T-helper 2 cell treated with Interferon-gamma antibody and Interleukin-4, amounts not matched to agents 5 μg/mL and 100 μg/mL, for 36 hours (primary cell): Measurements from ENCODE around the gene C1QTNF2.

Source experiments
- DNase-seq: peaks from one replicate; pipeline ENCODE4 v3.0.0; 2021; ENCODE audit warnings: low spot score
- H3K27ac Mint-ChIP-seq: one replicate; pipeline ENCODE4 v1.8.0; 2021; ENCODE audit warnings: mild to moderate bottlenecking, mixed read lengths
- H3K27me3 Mint-ChIP-seq: one replicate; pipeline ENCODE4 v1.8.0; 2021; ENCODE audit warnings: low read depth, mixed read lengths
- H3K36me3 Mint-ChIP-seq: one replicate; pipeline ENCODE4 v1.8.0; 2021; ENCODE audit warnings: low read depth, mixed read lengths
- H3K4me1 Mint-ChIP-seq: one replicate; pipeline ENCODE4 v1.8.0; 2021; ENCODE audit warnings: low read depth, mixed read lengths
- H3K4me3 Mint-ChIP-seq: one replicate; pipeline ENCODE4 v1.8.0; 2022; ENCODE audit warnings: mild to moderate bottlenecking, moderate library complexity, mixed read lengths
- H3K9me3 Mint-ChIP-seq: one replicate; pipeline ENCODE4 v1.8.0; 2021; ENCODE audit warnings: mixed read lengths

The C1QTNF2 gene

DNA sequence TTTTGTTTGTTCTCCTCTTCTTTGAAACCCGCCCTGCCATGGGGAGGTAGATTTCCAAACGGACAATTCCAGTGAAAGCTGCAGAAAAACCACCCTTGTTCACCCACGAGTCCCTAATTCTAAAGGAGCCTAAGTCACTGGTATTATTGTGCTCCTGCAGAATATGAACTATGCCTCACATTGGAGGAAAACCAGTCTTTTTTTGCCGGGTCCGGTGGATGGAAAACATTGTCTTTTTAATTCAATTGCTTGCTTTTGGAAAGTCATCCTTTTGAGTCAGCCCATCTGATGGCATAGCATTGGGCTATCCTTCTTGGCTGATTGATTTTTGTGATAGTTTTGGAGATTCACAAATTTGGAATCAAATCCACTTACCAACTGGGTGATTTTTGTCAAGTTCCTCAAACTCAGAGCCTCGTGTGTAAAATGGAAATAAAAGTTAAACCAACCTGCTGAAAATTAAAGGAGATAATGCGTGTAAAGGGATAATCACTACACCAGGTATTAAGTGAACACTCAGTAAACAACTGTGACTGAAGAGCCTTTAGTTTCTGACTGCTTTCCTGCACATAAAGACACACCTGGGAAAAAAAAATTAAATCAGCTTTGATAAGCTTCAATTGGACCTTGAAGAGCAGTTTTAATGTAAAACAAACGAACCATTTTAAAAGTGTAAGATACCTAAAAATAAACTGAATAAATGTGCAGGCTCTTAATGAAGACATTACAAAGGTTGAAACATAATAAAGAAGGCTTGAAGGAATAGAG is 57.3 kb downstream of the C1QTNF2 start:
- Mint-ChIP-seq H3K4me3 (peak overlapping the region; percentile 81), H3K27ac (no peak overlapping the region), H3K9me3 (no peaks in the 10 kb centered on the region), H3K36me3 (no peaks in the 10 kb centered on the region), H3K27me3 (peaks cover 66% of the 10 kb centered on the region), H3K4me1 (peaks cover 4% of the 10 kb centered on the region)
- no peak for DNase-seq

DNA sequence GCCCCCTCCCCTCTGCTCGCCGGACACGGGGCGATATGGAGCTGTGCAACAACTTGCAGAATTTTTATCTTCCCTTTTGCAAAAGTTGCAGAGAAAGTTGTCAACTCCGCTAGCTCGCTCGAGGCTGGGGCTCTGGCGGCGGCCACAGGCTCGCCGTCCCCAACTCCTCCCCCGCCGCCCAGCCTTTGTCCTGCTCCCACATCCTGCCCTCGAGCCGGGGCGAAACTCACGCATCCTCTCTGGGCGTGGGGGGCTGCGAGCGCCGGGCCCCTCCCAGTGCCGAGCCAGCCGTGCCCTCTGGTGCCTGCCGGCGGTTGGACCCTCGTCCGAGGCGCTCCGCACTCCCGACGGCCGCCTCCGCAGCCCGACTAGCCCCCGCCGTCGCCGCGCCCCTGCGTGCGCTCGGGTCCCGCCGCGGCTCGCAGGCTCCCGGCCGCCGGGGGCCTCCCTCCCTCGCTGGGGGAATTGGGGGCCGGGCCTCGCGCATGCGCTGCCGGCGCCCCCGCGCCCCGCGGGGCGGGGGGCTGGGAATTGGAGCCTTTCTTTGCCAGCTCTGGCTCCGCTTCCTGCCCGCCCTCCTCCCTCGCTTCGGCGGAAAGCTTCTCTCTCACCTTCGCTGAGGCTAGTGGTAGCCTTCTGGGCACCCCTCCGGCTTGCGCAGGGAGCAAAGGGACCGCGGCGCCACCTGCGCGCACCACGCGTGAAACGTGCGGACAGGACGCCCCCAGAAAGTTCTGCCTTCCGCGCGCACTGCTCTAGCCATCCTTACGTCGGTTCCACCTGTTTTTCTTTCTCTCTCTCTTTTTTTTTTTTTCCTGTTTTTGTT is 58.1 kb downstream of the C1QTNF2 start, which contains the start of gene CCNJL:
Gene CCNJL, minus strand, starts transcription at position 431 of the 826 bp plus-strand sequence. CDS start 641 bp downstream, outside the sequence.
- no peak within 1 kb of the TSS for H3K27ac Mint-ChIP-seq
- H3K9me3 Mint-ChIP-seq = no peaks in the 10 kb centered on the region
- no peaks in the 10 kb centered on the region for H3K36me3 Mint-ChIP-seq
- no peak for DNase-seq
- H3K4me1 Mint-ChIP-seq = peaks cover 4% of the 10 kb centered on the region
- H3K4me3 Mint-ChIP-seq = peak within 1 kb of the TSS; percentile 81
- H3K27me3 Mint-ChIP-seq = peaks cover 67% of the 10 kb centered on the region

DNA sequence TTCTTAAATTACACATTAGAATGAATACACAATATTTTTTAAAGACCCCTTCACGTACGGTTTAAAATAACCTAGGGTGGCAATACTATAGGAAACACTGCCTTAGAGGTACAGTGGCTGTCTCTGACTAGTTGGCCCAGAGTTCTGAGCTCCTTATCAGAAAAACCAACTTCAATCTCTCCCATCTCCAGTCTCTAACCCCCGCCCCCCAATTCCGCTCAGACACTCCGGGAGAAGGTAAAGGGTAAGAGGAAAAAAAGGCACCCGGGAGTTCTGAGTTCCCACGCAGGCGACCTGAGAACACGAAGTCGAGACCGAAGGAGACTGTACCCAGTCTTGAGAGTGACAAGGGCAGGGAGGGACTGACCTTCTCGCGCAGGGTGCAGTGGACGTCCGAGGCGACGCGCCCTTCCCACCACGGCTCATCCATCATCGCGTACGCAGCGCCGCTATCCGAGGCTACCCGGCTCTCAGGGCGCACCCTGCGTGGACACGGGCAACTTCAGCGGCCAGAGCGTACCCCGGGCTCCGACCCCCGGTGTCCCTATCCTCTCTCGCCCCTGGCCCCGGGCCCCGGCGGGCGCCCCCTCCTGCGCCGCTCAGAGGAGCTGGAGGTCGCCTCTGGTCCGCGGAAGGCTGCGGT is 58.8 kb downstream of the C1QTNF2 start:
- DNase-seq = no peak
- no peaks in the 10 kb centered on the region for H3K36me3 Mint-ChIP-seq
- peaks cover 4% of the 10 kb centered on the region for H3K4me1 Mint-ChIP-seq
- H3K27me3 Mint-ChIP-seq = peaks cover 61% of the 10 kb centered on the region
- H3K4me3 Mint-ChIP-seq = peak overlapping the region; percentile 51
- H3K9me3 Mint-ChIP-seq = no peaks in the 10 kb centered on the region
- H3K27ac Mint-ChIP-seq = no peak overlapping the region

DNA sequence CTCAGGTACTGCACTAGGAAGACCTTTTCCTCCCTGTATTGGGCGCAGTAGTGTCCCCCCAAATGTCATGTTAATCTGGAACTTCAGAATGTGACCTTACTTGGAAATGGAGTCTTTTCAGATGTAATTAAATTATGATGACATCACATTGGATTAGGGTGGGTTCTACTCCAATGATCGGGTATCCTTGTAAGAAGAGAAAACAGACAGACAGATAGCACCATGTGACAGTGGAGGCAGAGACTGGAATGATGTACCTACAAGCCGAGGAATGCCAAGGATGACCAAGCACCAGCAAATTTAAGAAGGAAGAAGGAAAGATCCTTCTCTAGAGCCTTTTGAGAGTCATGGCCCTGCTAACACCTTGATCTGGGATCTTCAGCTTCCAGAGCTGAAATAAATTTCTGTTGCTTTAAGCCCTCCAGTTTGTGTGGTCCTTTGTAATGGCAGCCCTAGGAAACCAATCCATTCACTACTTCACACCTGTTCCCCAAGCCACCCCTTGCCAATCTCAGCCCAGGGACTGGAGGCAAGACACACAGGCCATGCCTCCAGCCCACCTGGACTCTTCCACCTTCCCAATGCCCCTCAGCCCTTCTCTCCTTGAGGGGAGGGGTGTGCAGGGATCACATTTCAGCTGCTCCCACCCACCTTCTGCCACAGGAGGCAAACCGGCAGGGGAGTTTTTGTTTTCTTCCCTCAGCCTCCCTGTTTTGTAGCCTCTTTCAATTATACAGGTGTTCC is 59.7 kb downstream of the C1QTNF2 start:
- Mint-ChIP-seq H3K36me3 (no peaks in the 10 kb centered on the region), H3K4me1 (peaks cover 4% of the 10 kb centered on the region), H3K4me3 (no peak overlapping the region), H3K9me3 (no peaks in the 10 kb centered on the region), H3K27me3 (peaks cover 52% of the 10 kb centered on the region), H3K27ac (no peak overlapping the region)
- no peak for DNase-seq

DNA sequence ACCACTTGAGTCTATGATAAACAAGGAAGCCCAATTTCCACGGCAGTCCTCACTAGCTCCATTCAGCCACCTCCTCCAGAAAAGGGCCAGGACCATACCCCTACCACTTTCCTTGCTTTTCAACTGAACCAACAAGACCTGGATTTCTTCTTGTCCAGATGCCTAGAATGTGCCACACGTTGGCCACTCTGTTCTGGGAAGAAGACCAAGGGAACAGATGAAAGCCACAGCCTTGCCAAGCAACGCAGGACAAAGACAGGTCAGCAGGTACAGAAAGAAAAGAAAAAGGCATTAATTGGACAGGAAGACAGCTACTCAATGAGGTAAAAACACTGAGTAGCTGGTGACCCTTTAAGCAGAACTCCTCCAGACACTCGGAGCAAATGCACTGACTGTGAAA is 60.3 kb downstream of the C1QTNF2 start:
- no peak for DNase-seq
- Mint-ChIP-seq H3K4me1 (peaks cover 4% of the 10 kb centered on the region), H3K27me3 (peaks cover 50% of the 10 kb centered on the region), H3K36me3 (no peaks in the 10 kb centered on the region), H3K27ac (no peak overlapping the region), H3K4me3 (no peak overlapping the region), H3K9me3 (no peaks in the 10 kb centered on the region)

DNA sequence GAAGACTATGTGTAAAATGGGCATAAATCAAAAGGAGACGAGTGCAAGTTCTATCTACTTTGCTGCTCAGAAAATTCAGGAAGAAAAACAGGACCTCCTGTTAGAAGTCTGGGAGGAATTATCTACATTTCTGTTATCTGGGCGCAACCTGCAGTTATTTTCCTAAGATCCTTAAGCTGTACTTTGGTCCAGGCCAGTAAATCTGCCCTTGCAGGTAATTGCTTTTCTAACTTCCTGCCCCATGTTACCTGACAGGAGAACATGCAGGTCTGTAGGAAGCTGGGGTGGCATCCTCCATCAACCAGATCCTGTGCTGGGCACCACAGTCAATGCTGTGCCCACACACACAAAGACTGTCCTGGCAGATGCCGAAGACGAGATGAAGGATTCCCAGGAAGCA is 63.7 kb downstream of the C1QTNF2 start:
- H3K36me3 Mint-ChIP-seq = no peaks in the 10 kb centered on the region
- H3K27ac Mint-ChIP-seq = no peak overlapping the region
- DNase-seq = no peak
- no peaks in the 10 kb centered on the region for H3K9me3 Mint-ChIP-seq
- no peak overlapping the region for H3K4me3 Mint-ChIP-seq
- peaks cover 28% of the 10 kb centered on the region for H3K27me3 Mint-ChIP-seq
- H3K4me1 Mint-ChIP-seq = peaks cover 1% of the 10 kb centered on the region

DNA sequence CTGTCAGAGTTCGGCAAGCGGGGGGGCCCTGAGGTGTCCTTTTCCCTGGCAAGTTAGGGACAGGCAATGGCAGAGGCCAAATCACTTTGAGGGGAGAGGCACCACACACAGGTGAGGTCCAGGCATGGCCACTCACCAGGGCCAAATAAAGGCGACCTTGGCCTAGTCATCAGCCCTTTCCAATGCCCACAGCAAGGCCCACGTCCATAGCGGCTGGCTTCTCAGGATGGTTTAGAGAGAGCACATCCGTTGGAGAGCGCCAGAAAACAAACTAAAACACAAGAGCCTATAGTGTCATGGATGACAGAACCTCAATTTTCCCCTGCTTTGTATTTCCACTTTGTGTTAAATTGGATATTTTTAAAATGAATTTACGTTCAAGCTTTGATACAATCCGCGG is 65.1 kb downstream of the C1QTNF2 start:
- no peak for DNase-seq
- no peak overlapping the region for H3K27ac Mint-ChIP-seq
- H3K4me1 Mint-ChIP-seq = no peaks in the 10 kb centered on the region
- no peaks in the 10 kb centered on the region for H3K36me3 Mint-ChIP-seq
- no peaks in the 10 kb centered on the region for H3K9me3 Mint-ChIP-seq
- no peak overlapping the region for H3K4me3 Mint-ChIP-seq
- peaks cover 14% of the 10 kb centered on the region for H3K27me3 Mint-ChIP-seq

DNA sequence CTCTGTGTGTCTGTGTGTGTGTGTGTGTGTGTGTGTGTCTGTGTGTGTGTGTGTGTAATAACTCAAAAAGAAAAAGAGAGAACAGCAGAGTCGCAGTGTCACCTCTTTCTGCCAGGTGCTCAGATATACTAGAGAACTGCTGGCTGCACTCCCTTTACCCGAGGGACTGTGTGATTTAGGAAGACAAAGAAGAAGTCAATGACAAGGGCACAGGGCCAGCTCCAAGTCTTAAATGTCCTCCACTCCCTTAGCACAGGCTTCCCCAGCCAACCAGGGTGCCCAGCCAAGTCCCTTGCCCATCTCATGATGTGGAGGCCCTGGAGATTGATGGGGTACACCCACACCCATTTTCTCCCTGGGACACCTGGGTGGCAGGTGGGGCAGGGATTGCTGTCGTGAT is 66.7 kb downstream of the C1QTNF2 start:
- Mint-ChIP-seq H3K9me3 (no peaks in the 10 kb centered on the region), H3K27me3 (peaks cover 5% of the 10 kb centered on the region), H3K27ac (no peak overlapping the region), H3K4me1 (no peaks in the 10 kb centered on the region), H3K4me3 (no peak overlapping the region), H3K36me3 (no peaks in the 10 kb centered on the region)
- DNase-seq = no peak

DNA sequence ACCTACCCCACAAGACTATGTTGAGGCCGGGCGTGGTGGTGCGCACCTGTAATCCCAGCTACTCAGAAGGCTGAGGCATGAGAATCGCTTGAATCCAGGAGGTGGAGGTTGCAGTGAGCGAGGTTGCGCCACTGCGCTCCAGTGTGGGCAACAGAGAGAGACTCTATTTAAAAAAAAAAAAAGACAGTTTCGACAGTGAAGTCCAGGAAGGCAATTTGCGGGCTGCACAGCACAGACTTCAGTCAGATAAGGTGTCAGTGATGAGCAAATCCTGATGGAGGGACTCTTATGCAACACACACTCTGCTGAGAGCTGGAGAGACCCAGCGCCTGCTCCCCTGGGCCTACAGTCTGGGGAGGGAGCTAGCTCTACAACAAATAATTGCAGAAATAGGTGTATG is 72.2 kb downstream of the C1QTNF2 start:
- Mint-ChIP-seq H3K9me3 (no peaks in the 10 kb centered on the region), H3K27me3 (peaks cover 2% of the 10 kb centered on the region), H3K27ac (no peak overlapping the region), H3K36me3 (no peaks in the 10 kb centered on the region), H3K4me3 (no peak overlapping the region), H3K4me1 (no peaks in the 10 kb centered on the region)
- DNase-seq = no peak

DNA sequence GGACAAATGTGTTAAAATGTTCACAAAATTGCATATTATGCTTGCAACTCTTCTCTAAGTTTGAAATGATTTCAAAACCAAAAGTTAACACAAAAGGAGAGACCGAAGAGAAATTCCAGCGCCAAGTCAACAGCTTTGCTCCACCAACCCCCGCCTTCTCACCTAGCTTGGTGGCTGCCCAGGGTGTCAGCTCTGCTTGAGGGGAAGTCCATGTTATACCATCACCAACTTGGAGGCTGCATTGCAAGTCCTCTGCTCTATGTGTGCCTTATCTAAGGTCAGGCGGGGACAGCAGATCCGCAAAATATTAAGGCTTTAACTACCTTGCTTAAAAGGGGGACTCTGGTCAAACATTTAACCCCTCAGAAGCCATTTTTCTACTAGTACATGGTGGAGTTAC is 72.7 kb downstream of the C1QTNF2 start:
- Mint-ChIP-seq H3K4me1 (no peaks in the 10 kb centered on the region), H3K9me3 (no peaks in the 10 kb centered on the region), H3K36me3 (no peaks in the 10 kb centered on the region), H3K27ac (no peak overlapping the region), H3K27me3 (peaks cover 2% of the 10 kb centered on the region), H3K4me3 (no peak overlapping the region)
- no peak for DNase-seq
